Transverse colon (tissue), 3 donors: ENCODE results near the gene IMP4.

ENCODE experiments used
- CTCF ChIP-seq, 5 experiments: fragments of 200-600 bp in 3 of 5; fragments of 450-650 bp in 2 of 5; sonication (generic) in 3 of 5; IDR thresholded peaks; 1 replicate in 2 of 5; 2 replicates in 3 of 5; pipeline ENCODE4 v1.5.1; 2016 to 2017; ENCODE audit warnings: antibody characterized with exemption in 5 of 5, inconsistent platforms in 3 of 5, mild to moderate bottlenecking in 2 of 5, moderate library complexity in 1 of 5
- POLR2A ChIP-seq: fragments of 450-650 bp; IDR thresholded peaks from one replicate; pipeline ENCODE4 v1.6.1; 2016; ENCODE audit warnings: antibody characterized with exemption, mild to moderate bottlenecking, moderate library complexity

DNA sequence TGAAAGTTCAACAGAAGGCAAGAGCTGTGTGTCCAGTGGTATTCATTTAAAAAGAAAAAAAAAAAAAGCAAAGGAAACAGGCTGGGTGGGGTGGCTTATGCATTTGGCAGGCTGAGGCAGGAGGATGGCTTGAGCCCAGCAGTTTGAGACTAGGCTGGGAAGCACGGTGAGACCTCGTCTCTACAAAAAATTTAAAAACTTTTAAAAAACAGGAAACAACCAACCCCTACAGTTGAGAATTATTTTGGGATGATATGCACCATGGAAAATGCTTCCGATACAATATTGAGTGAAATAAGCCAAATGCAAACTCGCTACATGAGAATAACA, 44.3 kb downstream of the IMP4 start:
- TF ChIP-seq CTCF (IDR thresholded peaks at IDR 0.05): no peak
- TF ChIP-seq POLR2A: no peak
